HG03520 (cell line): Measurements from ENCODE around the gene CDC42BPB.
A peak's percentile ranks its signal among the peaks of the same experiment; 100 is the strongest.

Experiments used
- ATAC-seq: cut with Tn5 transposase; IDR thresholded peaks from one replicate; pipeline ENCODE4 v1.9.1; 2021; ENCODE audit warnings: mild to moderate bottlenecking, moderate library complexity; ENCODE audit not compliant: unreplicated experiment

CDC42BPB gene

GRCh38 chr14:102998393-102998792 lies 59.0 kb downstream of the CDC42BPB start:
- no peak for ATAC-seq

- ATAC-seq: no peak
These were observed 60.4 kb downstream of the CDC42BPB start for GRCh38 chr14:102996941-102997340.

GRCh38 chr14:102994689-102995088 lies 62.7 kb downstream of the CDC42BPB start:
- no peak for ATAC-seq

- ATAC-seq: no peak
These were observed 63.8 kb downstream of the CDC42BPB start for GRCh38 chr14:102993523-102993922.

GRCh38 chr14:102991376-102991775 lies 66.0 kb downstream of the CDC42BPB start:
- ATAC-seq: no peak

GRCh38 chr14:102988054-102988453 lies 69.3 kb downstream of the CDC42BPB start:
- ATAC-seq: no peak

- no peak for ATAC-seq
These were observed 70.4 kb downstream of the CDC42BPB start for GRCh38 chr14:102986810-102987579.

GRCh38 chr14:102985665-102986064 lies 71.7 kb downstream of the CDC42BPB start:
- peak; percentile 51 for ATAC-seq

GRCh38 chr14:102984336-102985102 lies 72.8 kb downstream of the CDC42BPB start:
- ATAC-seq: no peak

- no peak for ATAC-seq
These were observed 73.9 kb downstream of the CDC42BPB start for GRCh38 chr14:102983496-102983895.

GRCh38 chr14:102982852-102983470 lies 74.4 kb downstream of the CDC42BPB start:
- ATAC-seq: no peak

- no peak for ATAC-seq
These were observed 76.9 kb downstream of the CDC42BPB start for GRCh38 chr14:102980409-102980810.

- ATAC-seq: no peak
These were observed 77.9 kb downstream of the CDC42BPB start for GRCh38 chr14:102979406-102979805.

GRCh38 chr14:102977475-102977874 lies 79.9 kb downstream of the CDC42BPB start:
- ATAC-seq: no peak

GRCh38 chr14:102975662-102976061 lies 81.7 kb downstream of the CDC42BPB start:
- no peak for ATAC-seq

GRCh38 chr14:102973706-102974285 lies 83.6 kb downstream of the CDC42BPB start:
- no peak for ATAC-seq

GRCh38 chr14:102971836-102972606 lies 85.3 kb downstream of the CDC42BPB start:
- no peak for ATAC-seq

GRCh38 chr14:102971314-102971713 lies 86.0 kb downstream of the CDC42BPB start:
- ATAC-seq: no peak

GRCh38 chr14:102970496-102970895 lies 86.9 kb downstream of the CDC42BPB start:
- ATAC-seq: no peak

- no peak for ATAC-seq
These were observed 87.4 kb downstream of the CDC42BPB start for GRCh38 chr14:102969901-102970300.
